ENCODE results near the gene GARNL3. TPM values are rescaled to one million over a fixed set of nuclear protein-coding genes. Genes with fewer than 3 reads are reported as not detected.
A peak's percentile ranks its signal among the peaks of the same experiment; 100 is the strongest.

Gene GARNL3
- total RNA-seq, 1 donor from 2014 or later = 32.0 TPM

- Mint-ChIP-seq H3K4me3 (no peak overlapping the region), H3K36me3 (peaks cover 3% of the 10 kb centered on the region), H3K27ac (no peak overlapping the region), H3K4me1 (no peaks in the 10 kb centered on the region), H3K27me3 (ENCODE audit: insufficient read depth, low read depth) (no peaks in the 10 kb centered on the region), H3K9me3 (no peaks in the 10 kb centered on the region)
- no peak overlapping the region for H3K27ac ChIP-seq
- no peak overlapping the region for H3K4me2 ChIP-seq
- H3K4me1 ChIP-seq = no peaks in the 10 kb centered on the region
- no peaks in the 10 kb centered on the region for H3K36me3 ChIP-seq
- no peaks in the 10 kb centered on the region for H4K20me1 ChIP-seq (ENCODE audit: low read depth)
- DNase-seq (ENCODE audit: low spot score) = peak; percentile 55
- TF ChIP-seq CTCF (IDR thresholded peaks at IDR 0.05) (peak; percentile 64), EZH2phosphoT487 (IDR thresholded peaks at IDR 0.05) (no peak)
- no peaks in the 10 kb centered on the region for H3F3A ChIP-seq (ENCODE audit: low read depth)
- no peak overlapping the region for H2AFZ ChIP-seq (replicated peaks)
- H3K4me3 ChIP-seq = no peak overlapping the region
- no peaks in the 10 kb centered on the region for H3K9me3 ChIP-seq (ENCODE audit: low read depth)
- no peaks in the 10 kb centered on the region for H3K27me3 ChIP-seq
- H3K79me2 ChIP-seq (ENCODE audit: low read depth) = no peaks in the 10 kb centered on the region
- no peak overlapping the region for H3K9ac ChIP-seq
Measured at GRCh38 chr9:127311239-127311741, 46.7 kb downstream of the GARNL3 start.

GRCh38 chr9:127313042-127313560, 48.5 kb downstream of the GARNL3 start:
- H3K27ac Mint-ChIP-seq = no peak overlapping the region
- no peaks in the 10 kb centered on the region for H3F3A ChIP-seq (ENCODE audit: low read depth)
- H3K4me2 ChIP-seq = no peak overlapping the region

GRCh38 chr9:127314911-127315310, 50.3 kb downstream of the GARNL3 start:
- H2AFZ ChIP-seq (replicated peaks) = no peak overlapping the region
- no peak overlapping the region for H3K4me2 ChIP-seq
- H3K9me3 Mint-ChIP-seq = no peaks in the 10 kb centered on the region
- no peaks in the 10 kb centered on the region for H3K4me1 ChIP-seq
- no peaks in the 10 kb centered on the region for H4K20me1 ChIP-seq (ENCODE audit: low read depth)
- no peaks in the 10 kb centered on the region for H3K79me2 ChIP-seq (ENCODE audit: low read depth)
- H3K27me3 Mint-ChIP-seq (ENCODE audit: insufficient read depth, low read depth) = no peaks in the 10 kb centered on the region
- no peaks in the 10 kb centered on the region for H3F3A ChIP-seq (ENCODE audit: low read depth)
- H3K9ac ChIP-seq = no peak overlapping the region
- peaks cover 3% of the 10 kb centered on the region for H3K36me3 Mint-ChIP-seq
- no peak for TF ChIP-seq EZH2phosphoT487 (IDR thresholded peaks at IDR 0.05)
- TF ChIP-seq EZH2 (IDR thresholded peaks at IDR 0.05) = no peak
- no peak for TF ChIP-seq CTCF (IDR thresholded peaks at IDR 0.05)
- no peak overlapping the region for H3K4me3 Mint-ChIP-seq
- DNase-seq (ENCODE audit: low spot score) = no peak
- no peaks in the 10 kb centered on the region for H3K27me3 ChIP-seq
- no peaks in the 10 kb centered on the region for H3K4me1 Mint-ChIP-seq
- H3K27ac ChIP-seq = no peak overlapping the region
- no peak overlapping the region for H3K4me3 ChIP-seq
- H3K36me3 ChIP-seq = no peaks in the 10 kb centered on the region
- H3K9me3 ChIP-seq (ENCODE audit: low read depth) = no peaks in the 10 kb centered on the region
- H3K27ac Mint-ChIP-seq = no peak overlapping the region

More at GRCh38 chr9:127313042-127313560, 48.5 kb downstream of the GARNL3 start:
- H3K9me3 Mint-ChIP-seq = no peaks in the 10 kb centered on the region
- H3K9me3 ChIP-seq (ENCODE audit: low read depth) = no peaks in the 10 kb centered on the region
- H3K9ac ChIP-seq = no peak overlapping the region
- no peak overlapping the region for H3K27ac ChIP-seq
- no peak overlapping the region for H3K4me3 Mint-ChIP-seq
- H3K4me1 ChIP-seq = no peaks in the 10 kb centered on the region
- H4K20me1 ChIP-seq (ENCODE audit: low read depth) = no peaks in the 10 kb centered on the region
- no peaks in the 10 kb centered on the region for H3K36me3 ChIP-seq
- H3K4me1 Mint-ChIP-seq = no peaks in the 10 kb centered on the region
- no peaks in the 10 kb centered on the region for H3K79me2 ChIP-seq (ENCODE audit: low read depth)
- H3K4me3 ChIP-seq = no peak overlapping the region
- H3K27me3 Mint-ChIP-seq (ENCODE audit: insufficient read depth, low read depth) = no peaks in the 10 kb centered on the region
- no peaks in the 10 kb centered on the region for H3K27me3 ChIP-seq
- DNase-seq (ENCODE audit: low spot score) = no peak
- no peak overlapping the region for H2AFZ ChIP-seq (replicated peaks)
- no peak for TF ChIP-seq CTCF (IDR thresholded peaks at IDR 0.05)
- no peak for TF ChIP-seq EZH2 (IDR thresholded peaks at IDR 0.05)
- TF ChIP-seq EZH2phosphoT487 (IDR thresholded peaks at IDR 0.05) = no peak
- peaks cover 3% of the 10 kb centered on the region for H3K36me3 Mint-ChIP-seq
